Measurements from ENCODE around the gene SPOP.

SPOP gene

DNA sequence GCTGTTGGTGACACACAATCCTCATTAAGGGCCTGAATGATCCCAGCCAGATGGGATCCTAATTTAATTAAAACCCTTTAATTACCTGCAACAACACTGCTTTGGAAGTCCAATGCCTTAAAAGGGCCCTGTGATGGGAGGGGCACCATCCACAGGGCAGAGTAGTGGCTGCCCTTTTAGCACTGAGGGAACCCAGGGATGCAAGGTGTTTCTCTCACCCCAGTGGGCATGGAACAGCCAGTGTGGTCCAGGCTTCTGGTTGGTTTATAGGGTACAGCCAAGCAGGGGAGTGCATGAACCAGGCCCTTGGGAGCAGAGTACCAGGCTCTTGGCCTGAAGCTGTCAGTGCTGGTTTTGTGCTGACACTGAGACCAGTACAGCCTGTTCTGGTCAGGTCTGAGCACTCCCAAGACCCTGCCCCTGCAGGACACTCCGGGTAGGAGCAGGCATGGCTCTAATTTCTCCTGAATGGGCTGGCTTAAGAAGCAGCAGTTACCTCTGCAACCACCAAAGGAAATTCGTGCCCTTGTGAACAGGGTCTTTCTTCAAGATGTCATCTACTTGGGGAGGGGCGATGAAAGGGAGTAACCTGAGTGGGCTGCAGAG is 92.4 kb downstream of the SPOP start:
- DNase-seq (ENCODE audit: low read depth in 2 of 2): no peak

DNA sequence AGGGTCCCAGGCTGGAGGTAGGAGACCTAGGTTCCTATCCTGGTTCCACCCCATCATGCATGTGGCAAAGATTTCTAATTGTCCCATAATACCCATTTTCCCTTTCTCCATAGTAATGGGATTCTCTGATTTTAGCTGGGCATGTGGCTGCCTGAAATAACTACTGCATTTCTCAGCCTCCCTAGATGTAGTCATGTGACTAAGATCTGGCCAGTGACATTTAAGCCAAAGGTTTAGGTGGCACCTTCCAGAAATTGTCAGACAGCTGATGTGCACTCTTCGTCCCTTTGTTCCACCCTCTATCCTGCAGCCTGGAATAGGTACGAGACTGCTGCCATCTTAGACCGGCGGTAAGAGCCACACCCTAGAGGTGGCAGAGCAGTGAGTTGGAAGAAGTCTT is 94.0 kb downstream of the SPOP start:
- DNase-seq (ENCODE audit: low read depth in 2 of 2): no peak

DNA sequence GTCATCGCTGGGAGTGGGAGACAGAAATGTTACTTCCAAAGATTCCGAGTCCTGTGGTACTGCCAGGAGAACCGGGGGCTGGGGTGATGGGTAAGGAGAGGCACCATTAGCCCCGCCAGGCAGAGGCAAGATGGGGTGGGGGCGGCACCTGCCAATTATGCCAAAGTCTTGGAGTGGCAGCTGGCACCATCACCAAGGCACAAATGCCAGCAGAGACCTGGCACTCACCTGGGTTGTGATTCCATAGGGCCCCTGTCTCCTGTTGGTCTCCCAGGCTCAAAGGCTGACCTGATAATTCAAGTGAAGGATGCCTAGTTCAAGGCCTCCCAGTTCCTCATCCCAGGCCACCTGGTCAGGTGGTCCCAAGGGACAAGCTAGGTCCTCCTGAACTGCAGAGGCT is 94.7 kb downstream of the SPOP start:
- DNase-seq (ENCODE audit: low read depth in 2 of 2): no peak

DNA sequence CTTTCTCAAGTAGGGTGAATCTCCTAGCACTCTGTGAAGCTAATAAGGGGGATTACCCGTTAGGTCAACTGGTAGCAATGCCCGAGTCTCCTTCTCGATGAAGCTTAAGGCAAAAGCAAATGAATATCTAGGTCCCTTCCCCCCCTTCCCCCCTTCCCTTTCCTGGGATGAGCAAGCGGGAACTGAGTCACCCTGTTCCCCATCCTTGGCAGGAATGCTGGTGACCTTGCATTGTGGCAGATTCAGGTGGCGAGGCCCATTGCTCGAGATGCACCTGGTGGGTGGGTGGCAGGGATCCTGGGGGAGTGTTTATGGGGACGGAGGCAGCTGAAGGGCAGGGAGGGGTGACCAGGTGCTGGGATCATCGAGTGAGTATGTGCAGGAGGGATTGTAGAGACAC is 95.1 kb downstream of the SPOP start:
- no peak for DNase-seq (ENCODE audit: low read depth in 2 of 2)

DNA sequence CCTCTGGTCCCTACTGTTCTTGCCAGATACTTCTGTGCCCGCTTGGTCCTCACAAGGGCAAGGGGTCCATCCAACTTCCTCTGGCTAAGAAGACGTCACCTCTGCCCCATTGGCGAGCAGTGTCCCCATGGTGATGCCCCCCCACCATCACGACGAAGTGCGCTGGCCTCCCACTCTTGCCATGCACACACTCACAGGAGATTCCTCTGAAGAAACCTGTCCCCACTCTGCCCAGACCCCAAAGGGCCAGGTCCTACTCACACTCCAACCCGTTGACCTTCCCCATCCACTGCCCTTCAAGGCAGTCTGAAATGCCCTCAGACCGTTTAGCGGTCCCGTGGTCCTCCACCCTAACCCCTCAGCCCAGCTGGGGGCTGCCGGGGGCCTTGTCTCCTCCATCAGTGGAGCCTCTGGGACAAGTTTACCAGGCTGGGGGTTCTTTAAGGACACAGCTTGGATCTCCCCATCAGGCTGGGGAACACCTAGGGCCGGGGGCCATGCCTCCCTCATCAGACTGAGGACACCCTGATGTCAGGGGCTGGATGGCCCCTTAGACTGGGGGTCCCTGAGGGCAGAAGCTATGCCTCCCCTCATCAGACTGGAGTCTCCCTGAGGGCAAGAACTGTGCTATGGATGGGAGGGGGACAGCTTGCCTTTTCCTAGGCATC is 95.7 kb downstream of the SPOP start:
- no peak for DNase-seq (ENCODE audit: low read depth in 2 of 2)

DNA sequence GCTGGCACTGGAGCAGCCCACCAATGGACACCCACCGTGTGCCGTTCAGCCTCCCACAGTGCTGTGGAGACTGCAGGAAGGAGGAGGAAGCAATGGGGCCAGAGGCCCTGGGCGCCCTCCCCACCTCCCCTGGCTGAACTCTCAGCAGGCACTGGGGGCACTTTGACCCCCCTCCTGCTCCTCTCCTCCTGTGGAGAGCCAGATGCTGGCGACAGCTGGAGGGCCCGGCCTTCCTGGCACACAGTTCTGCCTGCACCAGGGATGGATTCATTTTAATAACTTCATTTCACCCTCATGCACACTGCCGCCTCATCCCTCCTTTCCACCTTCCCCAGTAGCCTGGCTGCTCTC is 96.3 kb downstream of the SPOP start:
- DNase-seq (ENCODE audit: low read depth in 2 of 2): no peak

DNA sequence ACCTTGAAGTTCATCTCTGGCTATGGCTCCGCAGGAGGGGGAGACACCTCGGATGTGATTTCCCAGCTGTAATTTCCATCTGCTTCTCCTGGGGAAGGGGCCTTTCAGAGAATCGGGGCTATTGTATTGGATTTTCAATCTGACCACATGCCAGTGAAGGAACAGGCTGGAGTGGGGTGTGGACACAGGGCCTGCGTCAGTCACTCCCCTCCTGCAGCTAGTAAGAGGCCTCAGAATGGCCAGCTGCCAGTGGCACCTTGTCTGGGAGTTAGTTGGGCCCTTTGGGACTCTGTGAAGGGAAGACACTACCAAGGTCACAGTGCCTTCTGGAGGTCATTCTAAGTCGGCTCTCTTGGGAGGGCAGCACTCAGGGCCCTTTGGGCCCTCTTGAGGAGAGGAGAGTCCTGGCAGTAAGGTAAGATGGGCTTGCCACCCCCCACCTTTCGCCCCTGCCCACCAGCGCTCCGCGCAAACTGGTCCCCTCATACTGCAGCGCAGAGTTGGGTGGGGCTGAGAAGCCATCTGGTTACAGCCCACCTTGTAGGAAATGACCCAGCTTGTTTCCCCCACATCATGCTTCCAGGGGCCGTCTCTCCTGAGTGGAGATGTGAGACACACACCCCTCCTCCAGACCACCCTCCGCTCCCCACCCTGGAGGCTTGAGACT is 96.8 kb downstream of the SPOP start:
- DNase-seq (ENCODE audit: low read depth in 2 of 2): no peak

DNA sequence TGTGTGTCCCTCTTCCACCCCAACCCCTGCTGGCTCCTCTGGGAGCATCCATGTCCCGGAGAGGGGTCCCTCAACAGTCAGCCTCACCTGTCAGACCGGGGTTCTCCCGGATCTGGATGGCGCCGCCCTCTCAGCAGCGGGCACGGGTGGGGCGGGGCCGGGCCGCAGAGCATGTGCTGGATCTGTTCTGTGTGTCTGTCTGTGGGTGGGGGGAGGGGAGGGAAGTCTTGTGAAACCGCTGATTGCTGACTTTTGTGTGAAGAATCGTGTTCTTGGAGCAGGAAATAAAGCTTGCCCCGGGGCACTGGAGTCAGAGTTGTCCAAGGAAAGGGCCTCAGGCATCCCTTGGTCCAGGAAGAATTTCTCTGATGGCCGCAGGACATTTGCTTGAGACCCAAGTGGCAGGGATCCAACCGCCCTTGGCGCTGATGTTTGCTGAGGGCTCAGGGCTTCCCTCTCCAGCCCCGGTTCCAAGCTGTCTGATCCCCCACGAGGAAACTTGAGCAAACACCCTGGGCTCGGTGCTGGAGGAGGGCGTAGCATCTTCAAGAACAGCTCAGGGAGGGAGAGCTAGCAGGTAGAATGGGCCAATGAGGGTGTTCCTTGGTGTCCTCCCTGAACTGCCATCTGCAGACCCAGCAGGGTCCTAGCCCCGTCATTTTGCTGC is 97.7 kb downstream of the SPOP start:
- DNase-seq (ENCODE audit: low read depth in 2 of 2): no peak

DNA sequence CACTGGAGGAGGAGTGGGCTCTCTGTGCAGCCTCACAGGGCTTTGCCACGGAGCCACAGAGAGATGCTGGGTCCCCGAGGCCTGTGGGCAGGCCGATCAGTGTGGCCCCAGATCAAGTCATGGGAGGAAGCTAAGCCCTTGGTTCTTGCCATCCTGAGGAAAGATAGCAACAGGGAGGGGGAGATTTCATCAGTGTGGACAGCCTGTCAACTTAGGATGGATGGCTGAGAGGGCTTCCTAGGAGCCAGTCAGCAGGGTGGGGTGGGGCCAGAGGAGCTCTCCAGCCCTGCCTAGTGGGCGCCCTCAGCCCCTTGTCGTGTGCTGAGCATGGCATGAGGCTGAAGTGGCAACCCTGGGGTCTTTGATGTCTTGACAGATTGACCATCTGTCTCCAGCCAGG is 98.4 kb downstream of the SPOP start:
- DNase-seq (ENCODE audit: low read depth in 2 of 2): no peak

DNA sequence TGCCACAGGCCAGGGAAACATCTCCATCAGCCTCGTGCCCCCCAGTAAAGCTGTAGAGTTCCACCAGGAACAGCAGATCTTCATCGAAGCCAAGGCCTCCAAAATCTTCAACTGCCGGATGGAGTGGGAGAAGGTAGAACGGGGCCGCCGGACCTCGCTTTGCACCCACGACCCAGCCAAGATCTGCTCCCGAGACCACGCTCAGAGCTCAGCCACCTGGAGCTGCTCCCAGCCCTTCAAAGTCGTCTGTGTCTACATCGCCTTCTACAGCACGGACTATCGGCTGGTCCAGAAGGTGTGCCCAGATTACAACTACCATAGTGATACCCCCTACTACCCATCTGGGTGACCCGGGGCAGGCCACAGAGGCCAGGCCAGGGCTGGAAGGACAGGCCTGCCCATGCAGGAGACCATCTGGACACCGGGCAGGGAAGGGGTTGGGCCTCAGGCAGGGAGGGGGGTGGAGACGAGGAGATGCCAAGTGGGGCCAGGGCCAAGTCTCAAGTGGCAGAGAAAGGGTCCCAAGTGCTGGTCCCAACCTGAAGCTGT is 98.9 kb downstream of the SPOP start:
- DNase-seq (ENCODE audit: low read depth in 2 of 2): no peak

DNA sequence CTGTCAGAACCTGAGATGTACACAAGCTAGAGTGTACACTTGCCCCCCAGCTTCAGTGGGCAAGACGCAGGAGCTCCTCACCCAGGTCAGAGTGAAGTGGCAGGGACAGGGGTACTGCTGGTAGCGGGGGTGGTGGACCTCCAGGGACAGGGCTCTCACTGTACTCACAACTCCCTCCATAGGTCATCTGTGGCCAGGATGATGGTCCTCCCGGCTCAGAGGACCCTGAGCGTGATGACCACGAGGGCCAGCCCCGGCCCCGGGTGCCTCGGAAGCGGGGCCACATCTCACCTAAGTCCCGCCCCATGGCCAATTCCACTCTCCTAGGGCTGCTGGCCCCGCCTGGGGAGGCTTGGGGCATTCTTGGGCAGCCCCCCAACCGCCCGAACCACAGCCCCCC is 99.5 kb downstream of the SPOP start:
- DNase-seq (ENCODE audit: low read depth in 2 of 2): no peak

DNA sequence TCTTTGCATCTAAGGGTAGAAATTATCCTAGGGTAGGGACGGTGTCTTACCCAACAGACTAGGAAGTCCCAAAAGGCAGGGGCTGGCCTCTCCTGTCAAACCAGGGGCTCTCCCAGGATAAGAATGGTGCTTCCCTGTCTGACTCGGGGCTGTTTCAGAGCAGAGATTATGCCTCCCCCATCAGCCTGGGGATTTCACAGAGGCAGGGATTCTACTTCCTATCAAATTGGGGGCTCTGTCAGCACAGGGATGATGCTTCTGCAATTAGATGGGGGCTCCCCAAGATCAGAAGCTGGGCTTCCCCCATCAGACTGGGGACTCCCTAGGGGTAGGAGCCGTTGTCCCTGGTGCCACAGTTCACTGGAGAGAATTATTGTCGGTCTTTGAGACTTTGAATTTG is 99.9 kb downstream of the SPOP start:
- DNase-seq (ENCODE audit: low read depth in 2 of 2): no peak

DNA sequence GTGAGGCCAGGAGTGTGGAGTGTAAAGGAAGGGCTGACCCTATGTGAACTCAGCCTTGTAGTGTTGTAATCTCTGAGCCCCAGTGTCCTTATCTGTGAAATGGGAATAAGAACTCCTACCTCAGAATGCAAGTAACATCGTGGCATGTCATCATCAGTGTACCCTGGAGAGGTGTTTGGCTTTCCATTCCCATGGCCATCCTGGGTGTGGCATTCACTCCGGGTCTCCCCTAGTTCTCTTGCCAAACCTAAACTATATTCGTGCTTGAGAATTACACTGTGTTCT is 100.3 kb downstream of the SPOP start:
- DNase-seq (ENCODE audit: low read depth in 2 of 2): no peak

DNA sequence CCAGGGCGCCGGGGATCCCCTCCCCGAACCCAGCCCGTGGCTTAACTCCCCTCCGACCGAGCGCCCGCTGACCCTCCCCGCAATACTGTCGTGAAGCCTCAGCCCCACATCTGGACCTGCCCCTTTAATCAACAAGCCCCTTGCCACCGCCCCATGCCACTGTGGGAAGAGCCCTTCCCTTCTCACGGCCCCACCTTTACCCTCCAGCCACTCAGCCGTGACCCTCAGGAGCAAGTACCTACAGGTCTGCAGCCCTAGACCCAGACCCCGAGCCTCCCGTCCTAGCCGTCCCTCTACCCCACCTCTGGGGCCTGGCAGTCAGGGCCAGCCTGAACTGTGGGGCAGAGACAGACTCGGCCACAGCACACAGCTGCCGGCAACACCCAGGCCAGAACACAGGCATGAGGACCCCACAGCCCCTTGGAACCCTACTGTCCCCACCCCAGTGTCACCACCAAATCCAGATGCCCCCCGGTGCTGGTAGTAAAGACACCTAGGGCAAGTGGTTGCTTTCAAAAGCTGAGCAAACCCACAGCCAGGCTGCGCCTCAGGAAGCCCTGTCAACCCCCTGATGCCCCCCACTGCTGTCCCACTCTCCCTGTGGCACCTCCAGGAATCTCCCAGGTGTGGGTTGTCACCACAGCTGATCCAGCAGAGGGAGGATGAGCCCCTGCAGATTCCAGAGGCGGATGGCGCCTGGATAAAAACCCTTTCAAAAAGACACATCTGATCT is 100.8 kb downstream of the SPOP start:
- DNase-seq (ENCODE audit: low read depth in 2 of 2): no peak

DNA sequence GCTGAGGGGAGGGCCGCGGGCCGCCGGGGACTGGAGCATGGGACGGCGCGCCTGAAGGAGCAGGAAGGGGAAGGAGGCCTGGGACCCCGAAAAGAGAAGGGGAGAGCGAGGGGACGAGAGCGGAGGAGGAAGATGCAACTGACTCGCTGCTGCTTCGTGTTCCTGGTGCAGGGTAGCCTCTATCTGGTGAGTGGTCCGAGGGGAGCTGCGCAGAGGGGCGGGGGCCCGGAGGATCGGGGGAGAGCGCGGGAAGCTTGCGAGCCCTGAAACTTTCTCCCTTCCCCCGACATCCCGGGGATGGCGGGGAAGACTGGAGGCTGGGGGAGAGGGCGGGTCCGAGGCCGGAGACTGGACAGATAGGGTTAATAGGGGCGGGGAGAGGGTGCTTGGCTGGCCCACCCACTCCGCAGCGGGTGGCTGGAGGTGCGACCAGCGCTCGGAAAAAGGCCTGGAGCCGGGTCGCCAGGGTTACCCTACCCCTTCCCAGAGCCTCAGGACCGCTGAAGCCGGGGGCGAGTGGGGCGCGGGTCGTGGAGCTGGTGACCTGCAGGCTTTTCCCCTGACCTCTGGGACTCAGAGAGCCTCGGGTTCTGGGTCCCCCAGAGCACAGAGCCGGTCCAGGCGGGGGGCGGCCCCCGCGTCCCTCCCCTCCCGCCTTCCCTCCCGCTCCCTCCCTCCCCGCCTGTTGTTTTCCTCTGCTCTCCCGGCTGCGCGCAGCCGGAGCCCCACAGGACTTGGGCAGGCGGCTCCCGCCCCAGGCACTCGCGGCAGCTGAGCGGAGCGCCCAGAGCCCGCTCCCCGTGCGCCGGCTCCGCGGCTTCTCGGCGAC is 101.6 kb downstream of the SPOP start:
- DNase-seq (ENCODE audit: low read depth in 2 of 2): no peak

DNA sequence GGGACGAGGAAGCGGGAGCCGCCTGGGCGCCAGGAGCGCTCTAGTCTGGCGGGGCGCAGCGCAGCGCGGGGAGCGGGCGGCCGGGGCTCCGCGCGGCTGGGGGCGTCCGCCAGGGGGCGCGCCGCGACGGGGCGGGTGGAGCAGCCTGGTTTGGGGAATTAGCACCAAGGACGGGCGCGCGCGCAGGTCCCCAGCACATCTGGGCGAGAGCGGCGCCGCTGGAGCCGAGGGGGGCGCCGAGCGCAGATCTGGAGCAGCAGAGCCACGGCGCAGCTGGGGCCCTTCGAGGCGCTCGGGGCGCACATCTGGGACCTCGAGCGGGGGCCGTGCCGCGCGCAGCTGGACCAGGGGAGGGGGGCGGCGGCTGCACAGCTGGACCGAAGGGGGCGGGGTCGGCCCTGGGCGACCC is 102.2 kb downstream of the SPOP start, which contains the start of gene NXPH3:
TSS of gene NXPH3 (plus strand) at position 193 of the 409 bp plus-strand sequence. CDS start 349 bp downstream, outside the sequence.
- DNase-seq (ENCODE audit: low read depth in 2 of 2): no peak

DNA sequence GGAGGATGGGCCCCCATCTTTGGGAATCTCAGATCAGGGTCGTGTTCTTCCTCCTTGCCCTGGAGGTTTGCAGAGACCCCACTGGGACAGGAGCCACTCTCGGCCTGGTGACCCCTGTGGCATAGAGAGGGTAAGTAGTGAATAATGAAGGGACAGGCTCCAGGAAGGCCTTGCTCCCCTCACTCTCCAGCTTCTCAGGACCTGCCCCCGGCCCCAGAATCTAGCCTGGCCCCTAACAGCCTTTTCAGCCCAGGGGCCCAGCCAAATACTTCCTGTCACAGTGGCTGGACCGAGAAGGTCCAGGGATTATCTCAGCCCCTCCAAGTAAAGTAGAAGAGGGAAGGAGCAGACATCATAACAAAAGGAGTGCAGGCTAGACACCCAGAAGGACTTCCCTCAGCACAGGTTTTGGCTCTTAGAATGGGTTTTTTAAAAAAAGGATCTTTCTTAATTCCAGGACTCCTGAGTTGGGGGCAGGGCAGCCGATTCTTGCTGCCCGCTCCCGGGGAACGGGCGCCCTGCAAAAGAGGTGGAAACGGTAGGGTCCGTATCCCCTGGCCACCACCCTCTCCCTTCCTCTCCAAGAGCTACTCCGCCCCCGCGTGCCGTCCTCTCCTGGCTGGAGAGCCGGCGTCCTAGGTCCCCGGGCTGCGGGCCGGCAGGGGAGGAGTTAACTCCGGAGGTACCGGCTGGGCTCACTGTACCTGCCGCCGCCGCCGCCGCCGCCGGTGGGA is 102.8 kb downstream of the SPOP start:
- DNase-seq (ENCODE audit: low read depth in 2 of 2): no peak

DNA sequence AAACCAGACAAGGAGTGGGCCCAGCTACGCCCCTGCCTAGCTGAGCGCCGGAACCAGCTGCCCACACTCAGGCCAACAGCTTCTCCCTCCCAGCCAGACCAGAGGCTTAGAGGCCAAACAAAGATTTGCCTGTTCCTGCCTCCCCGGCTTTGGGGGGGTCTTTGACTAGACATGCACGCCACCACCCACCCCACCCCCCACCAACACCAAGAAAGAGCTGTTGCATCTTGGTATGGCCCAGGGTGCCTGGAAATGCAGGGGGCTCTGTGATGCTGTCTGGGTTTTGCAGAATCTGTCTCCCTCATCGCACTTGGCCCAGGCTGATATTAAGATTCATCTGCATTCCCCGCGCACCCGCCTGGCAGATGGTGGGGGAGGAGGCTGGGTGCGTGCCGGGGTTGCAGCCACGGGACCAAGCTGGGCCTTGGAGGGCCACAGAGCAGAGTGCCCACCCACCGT is 103.5 kb downstream of the SPOP start:
- no peak for DNase-seq (ENCODE audit: low read depth in 2 of 2)

DNA sequence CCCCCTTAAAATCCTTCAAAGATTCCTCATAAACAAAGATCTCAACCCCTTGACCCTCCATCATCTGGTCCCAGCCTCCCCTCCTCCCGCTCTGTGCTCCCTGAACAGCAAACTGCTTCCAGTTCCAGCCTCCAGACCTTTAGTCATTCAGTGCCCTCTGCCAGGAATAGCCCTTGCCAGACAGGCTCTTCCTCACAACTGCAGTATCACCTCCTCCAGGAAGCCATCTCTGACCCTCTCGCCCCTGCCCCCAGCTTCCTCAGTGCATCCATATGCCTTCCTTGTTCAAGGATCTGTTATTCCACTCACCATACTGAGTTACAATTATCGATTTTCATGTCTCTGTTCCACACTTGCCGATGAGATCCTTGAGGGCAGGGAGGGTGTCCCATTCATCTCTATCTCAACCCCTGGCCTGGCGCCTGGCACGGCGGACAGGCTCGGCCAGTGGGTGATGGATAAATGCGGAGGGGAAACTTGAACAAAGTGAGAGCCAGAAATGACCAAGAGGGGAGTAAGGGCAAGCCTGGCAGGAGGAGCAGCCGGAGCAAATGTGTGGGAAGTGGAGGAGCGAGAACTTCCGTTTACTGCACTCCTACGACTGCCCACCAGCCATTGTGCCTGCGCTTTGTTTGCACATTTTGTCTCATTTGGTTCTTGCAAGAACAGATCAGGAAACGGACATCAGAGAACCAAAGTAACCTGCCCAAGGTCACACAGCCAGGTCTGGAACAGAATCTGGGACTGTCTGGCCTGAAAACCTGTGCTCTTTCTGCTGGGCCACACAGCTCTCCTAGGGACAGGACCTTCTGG is 104.2 kb downstream of the SPOP start:
- DNase-seq (ENCODE audit: low read depth in 2 of 2): no peak
